CD4-positive, alpha-beta T cell (primary cell): ENCODE measurements around the gene PML. TPM values are rescaled to one million over a fixed set of nuclear protein-coding genes. Genes with fewer than 3 reads are reported as not detected.

Source experiments
- ATAC-seq: fragments of 200-7000 bp; cut with Tn5 transposase; one replicate; pipeline ENCODE4 v1.10.0; 2022; ENCODE audit warnings: mild to moderate bottlenecking; ENCODE audit not compliant: poor library complexity
- CTCF ChIA-PET: fragments of 350-600 bp; sonication (Branson Sonifier 250); formaldehyde crosslinking; loops from one replicate; lab custom pipeline; 2021; ENCODE audit warnings: antibody characterized with exemption, inconsistent platforms; lab: Charles Lee
- POLR2A ChIA-PET: fragments of 350-600 bp; sonication (Branson Sonifier 250); formaldehyde crosslinking; loops from one replicate; lab custom pipeline; 2021; ENCODE audit warnings: antibody characterized with exemption, inconsistent platforms; lab: Charles Lee
- DNase-seq, 14 experiments: peaks; one replicate each; pipeline ENCODE4 v3.0.0-alpha.2; 2013 to 2020; ENCODE audit warnings: mixed read lengths in 2 of 14
- H3K27ac ChIP-seq, 2 donors: one replicate each; pipeline versions ENCODE4 v1.5.1 to v1.7.0; 2013; ENCODE audit warnings: low read length in 2 of 2, low read depth in 1 of 2, mild to moderate bottlenecking in 1 of 2
- H3K27me3 ChIP-seq, 2 experiments: 1 replicate in 1 of 2; 2 replicates in 1 of 2; pipeline versions ENCODE4 v1.6.1 to v1.7.0; 2013; ENCODE audit warnings: low read length in 2 of 2, control low read depth in 1 of 2, mild to moderate bottlenecking in 1 of 2, moderate library complexity in 1 of 2; ENCODE audit not compliant: insufficient read depth in 2 of 2, control insufficient read depth in 1 of 2
- H3K36me3 ChIP-seq: one replicate; pipeline ENCODE4 v1.6.1; 2013; ENCODE audit warnings: low read length, control low read depth; ENCODE audit not compliant: insufficient read depth
- H3K4me1 ChIP-seq: one replicate; pipeline ENCODE4 v1.6.1; 2013; ENCODE audit warnings: low read length, control low read depth; ENCODE audit not compliant: insufficient read depth
- H3K4me3 ChIP-seq: one replicate; pipeline ENCODE4 v1.5.1; 2013; ENCODE audit warnings: mild to moderate bottlenecking, low read length, moderate library complexity
- H3K9me3 ChIP-seq, 2 experiments: 1 replicate in 1 of 2; 2 replicates in 1 of 2; pipeline versions ENCODE4 v1.6.1 to v1.7.0; 2013; ENCODE audit warnings: low read length in 2 of 2, mild to moderate bottlenecking in 2 of 2, control low read depth in 1 of 2, moderate library complexity in 1 of 2; ENCODE audit not compliant: control insufficient read depth in 1 of 2, insufficient read depth in 1 of 2
- H3K27ac Mint-ChIP-seq: one replicate; pipeline ENCODE4 v1.8.0; 2020; ENCODE audit warnings: mixed read lengths
- H3K27me3 Mint-ChIP-seq: one replicate; pipeline ENCODE4 v1.8.0; 2021; ENCODE audit warnings: mixed read lengths
- H3K36me3 Mint-ChIP-seq: one replicate; pipeline ENCODE4 v1.8.0; 2021; ENCODE audit warnings: low read depth, mixed read lengths
- H3K4me1 Mint-ChIP-seq: one replicate; pipeline ENCODE4 v1.8.0; 2021; ENCODE audit warnings: low read depth, mixed read lengths
- H3K4me3 Mint-ChIP-seq: one replicate; pipeline ENCODE4 v1.8.0; 2020; ENCODE audit warnings: mild to moderate bottlenecking, mixed read lengths
- H3K9me3 Mint-ChIP-seq: one replicate; pipeline ENCODE4 v1.8.0; 2020; ENCODE audit warnings: mixed read lengths
- CTCF ChIP-seq: fragments of 200-600 bp; IDR thresholded peaks from one replicate; pipeline ENCODE4 v1.8.0; 2022; ENCODE audit warnings: antibody characterized with exemption, mild to moderate bottlenecking
- intact Hi-C, 2 experiments: fragments of 100-400 bp; cut with DNase I in 1 of 2; cut with micrococcal nuclease in 1 of 2; formaldehyde crosslinking; loops; one replicate each; pipeline versions ENCODE4 v1.15.1 to v1.9.0; 2023 to 2025; cut with DNase I, micrococcal nuclease
- total RNA-seq, 174 experiments: library from RNA in 2 of 174; stranded (reverse) in 2 of 174; gene quantifications; one replicate each; pipeline ENCODE4 v1.2.3 and lab custom pipeline; 2021 to 2026

Gene PML
- total RNA-seq, 2 experiments from 2014 or later = 39.2 to 42.9 TPM

GRCh38 chr15:73965758-73966113 is 28.8 kb upstream of the PML start:
- ATAC-seq (peak; percentile 84), DNase-seq (peak in 4 of 14 experiments; percentile 33 to 67 (median 65))
- H3K36me3 Mint-ChIP-seq = no peaks in the 10 kb centered on the region
- peak overlapping the region; percentile 73 for H3K27ac Mint-ChIP-seq
- H3K27me3 Mint-ChIP-seq = no peaks in the 10 kb centered on the region
- CTCF ChIA-PET = interaction anchor here (0.6 to 3.9 kb wide), 5 partner anchors 9 to 83 kb away, joined by 3 to 46 read pairs (median 7); no protein-coding TSS in a partner anchor
- Histone ChIP-seq H3K36me3 (no peaks in the 10 kb centered on the region), H3K4me1 (peaks cover 27% of the 10 kb centered on the region), H3K4me3 (peak overlapping the region; percentile 57), H3K9me3 (no peaks in the 10 kb centered on the region), H3K27me3 (no peaks in the 10 kb centered on the region), H3K27ac (peak overlapping the region in 1 of 2 donors; percentile 48)
- intact Hi-C loops = loop anchor here in 1 of 2 experiments (2.0 kb wide), 1 partner anchor 37 kb away; no protein-coding TSS in a partner anchor
- peaks cover 38% of the 10 kb centered on the region for H3K4me1 Mint-ChIP-seq
- no peak for TF ChIP-seq CTCF
- peak overlapping the region; percentile 73 for H3K4me3 Mint-ChIP-seq
- H3K9me3 Mint-ChIP-seq = no peaks in the 10 kb centered on the region
- POLR2A ChIA-PET = interaction anchor here (0.7 to 2.9 kb wide), 8 partner anchors 9 to 355 kb away, joined by 3 to 30 read pairs (median 6); partner anchors contain the start of gene PML

- Histone ChIP-seq H3K4me1 (peaks cover 37% of the 10 kb centered on the region), H3K27ac (no peak overlapping the region), H3K27me3 (no peaks in the 10 kb centered on the region), H3K4me3 (no peak overlapping the region), H3K9me3 (no peaks in the 10 kb centered on the region), H3K36me3 (no peaks in the 10 kb centered on the region)
- intact Hi-C loops = no loop called here
- no peak overlapping the region for H3K4me3 Mint-ChIP-seq
- no peaks in the 10 kb centered on the region for H3K27me3 Mint-ChIP-seq
- peaks cover 41% of the 10 kb centered on the region for H3K4me1 Mint-ChIP-seq
- no peak for TF ChIP-seq CTCF
- CTCF ChIA-PET = no interaction called here
- H3K36me3 Mint-ChIP-seq = no peaks in the 10 kb centered on the region
- ATAC-seq (no peak), DNase-seq (no peak)
- no peaks in the 10 kb centered on the region for H3K9me3 Mint-ChIP-seq
- POLR2A ChIA-PET = no interaction called here
- peak overlapping the region; percentile 48 for H3K27ac Mint-ChIP-seq
These were observed 26.1 kb upstream of the PML start for GRCh38 chr15:73968461-73968860.

GRCh38 chr15:73969151-73969759 is 25.3 kb upstream of the PML start:
- no peak for TF ChIP-seq CTCF
- Mint-ChIP-seq H3K4me3 (no peak overlapping the region), H3K27ac (no peak overlapping the region), H3K27me3 (peaks cover 4% of the 10 kb centered on the region), H3K9me3 (no peaks in the 10 kb centered on the region), H3K36me3 (no peaks in the 10 kb centered on the region), H3K4me1 (peaks cover 43% of the 10 kb centered on the region)
- H3K36me3 ChIP-seq = no peaks in the 10 kb centered on the region
- intact Hi-C loops = no loop called here
- H3K4me1 ChIP-seq = peaks cover 35% of the 10 kb centered on the region
- H3K27me3 ChIP-seq = no peaks in the 10 kb centered on the region
- ChIA-PET CTCF (interaction anchor here (2.0 kb wide), 1 partner anchor 18 kb away, joined by 9 read pairs; no protein-coding TSS in a partner anchor), POLR2A (no interaction called here)
- DNase-seq = no peak
- no peaks in the 10 kb centered on the region for H3K9me3 ChIP-seq
- no peak overlapping the region for H3K4me3 ChIP-seq
- no peak for ATAC-seq
- no peak overlapping the region for H3K27ac ChIP-seq
